HepG2 (cell line): ENCODE data around the gene TMEM129. TPM values are rescaled to one million over a fixed set of nuclear protein-coding genes. Genes with fewer than 3 reads are reported as not detected.
A peak's percentile ranks its signal among the peaks of the same experiment; 100 is the strongest.

Experiments
- HCFC1 ChIP-seq: fragments of 150-350 bp; IDR thresholded peaks from 2 replicates; pipeline ENCODE4 v1.6.1; 2014; ENCODE audit warnings: low read depth, low read length
- HMG20B ChIP-seq: conservative IDR thresholded peaks from 2 replicates; pipeline ENCODE4 v1.6.1; 2016; ENCODE audit warnings: missing genetic modification reagents, missing compliant biosample characterization
- HOXA9 ChIP-seq: sonication (generic); formaldehyde crosslinking; IDR thresholded peaks from 2 replicates; pipeline ENCODE4 v1.8.1; 2022; ENCODE audit warnings: missing genetic modification reagents, mild to moderate bottlenecking, moderate library complexity, borderline replicate concordance
- IKZF1 ChIP-seq: fragments of 450-650 bp; IDR thresholded peaks from 2 replicates; pipeline ENCODE4 v1.7.1; 2016
- IKZF5 ChIP-seq: IDR thresholded peaks from 2 replicates; pipeline ENCODE4 v1.6.1; 2018; ENCODE audit warnings: missing genetic modification reagents, mild to moderate bottlenecking, missing compliant biosample characterization
- KLF6 ChIP-seq: IDR thresholded peaks from 2 replicates; pipeline ENCODE4 v1.8.0; 2016; ENCODE audit warnings: missing biosample characterization, missing genetic modification reagents
- MLX ChIP-seq: IDR thresholded peaks from 2 replicates; pipeline ENCODE4 v1.6.1; 2016
- NFKBIZ ChIP-seq: IDR thresholded peaks from 2 replicates; pipeline ENCODE4 v1.6.1; 2018; ENCODE audit warnings: missing genetic modification reagents, missing compliant biosample characterization
- RCOR2 ChIP-seq: IDR thresholded peaks from 2 replicates; pipeline ENCODE4 v1.6.1; 2016; ENCODE audit warnings: missing biosample characterization, missing genetic modification reagents
- SP4 ChIP-seq: sonication (generic); formaldehyde crosslinking; IDR thresholded peaks from 2 replicates; pipeline ENCODE4 v1.8.1; 2023; ENCODE audit warnings: mild to moderate bottlenecking, missing genetic modification reagents
- SPEN ChIP-seq: sonication (generic); formaldehyde crosslinking; IDR thresholded peaks from 2 replicates; pipeline ENCODE4 v1.5.1; 2020; ENCODE audit warnings: low read depth, mild to moderate bottlenecking, missing genetic modification reagents
- SRF ChIP-seq: IDR thresholded peaks from 2 replicates; pipeline ENCODE4 v1.6.1; 2011; ENCODE audit warnings: mild to moderate bottlenecking, low read depth, low read length, moderate library complexity
- THAP7 ChIP-seq: sonication (generic); formaldehyde crosslinking; IDR thresholded peaks from 2 replicates; pipeline ENCODE4 v1.8.1; 2023; ENCODE audit warnings: mild to moderate bottlenecking, missing genetic modification reagents
- TP53 ChIP-seq: sonication (generic); formaldehyde crosslinking; conservative IDR thresholded peaks from 2 replicates; pipeline ENCODE4 v1.4.0; 2020; ENCODE audit warnings: missing genetic modification reagents
- ZBTB1 ChIP-seq: sonication (generic); formaldehyde crosslinking; IDR thresholded peaks from 2 replicates; pipeline ENCODE4 v1.4.0; 2020; ENCODE audit warnings: missing genetic modification reagents, borderline replicate concordance
- ZFP90 ChIP-seq: sonication (generic); formaldehyde crosslinking; IDR thresholded peaks from 2 replicates; pipeline ENCODE4 v1.8.0; 2022; ENCODE audit warnings: missing genetic modification reagents, mild to moderate bottlenecking, inconsistent platforms, borderline replicate concordance
- ZNF18 ChIP-seq: sonication (generic); formaldehyde crosslinking; IDR thresholded peaks from 2 replicates; pipeline ENCODE4 v1.8.0; 2022; ENCODE audit warnings: mild to moderate bottlenecking, missing genetic modification reagents; ENCODE audit not compliant: insufficient replicate concordance
- ZNF362 ChIP-seq: sonication (generic); formaldehyde crosslinking; IDR thresholded peaks from 2 replicates; pipeline ENCODE4 v1.4.0; 2020; ENCODE audit warnings: missing genetic modification reagents, mild to moderate bottlenecking, borderline replicate concordance
- ZNF549 ChIP-seq: sonication (generic); formaldehyde crosslinking; IDR thresholded peaks from 2 replicates; pipeline ENCODE4 v1.5.0; 2020; ENCODE audit warnings: missing genetic modification reagents
- polyA plus RNA-seq, 8 experiments: library from polyadenylated mRNA; depleted of rRNA in 3 of 8; stranded (reverse) in 7 of 8; unstranded in 1 of 8; fragments of >200 nt; fragmentation: Illumina TruSeq in 4 of 8; extraction: Trizol in 4 of 8; gene quantifications; 2 replicates each; pipeline versions ENCODE4 v1.2.1 to v1.2.3, GENCODE V29; 2011 to 2016; ENCODE audit warnings: low read depth in 4 of 8, missing spikeins in 1 of 8, mixed read lengths in 1 of 8; ENCODE audit not compliant: insufficient read depth in 1 of 8
- total RNA-seq, 5 experiments: library from RNA; depleted of rRNA; stranded (reverse); fragments of >200 nt; fragmentation: Illumina TruSeq; extraction: Trizol; gene quantifications; 2 replicates each; pipeline ENCODE4 v1.2.3, GENCODE V29; 2016; ENCODE audit warnings: low read depth in 1 of 5

Gene TMEM129
- total and polyA plus RNA-seq, 2 of the 13 experiments (the other 11 are each of a cell fraction or from before 2014, with no cell fraction given), result 19.0 to 25.8 TPM

- 0 out of 2 replicates have a peak, but pooled peaks have one; percentile 62 for TF ChIP-seq KLF6 (CRISPR knock-in tag)
- TF ChIP-seq RCOR2 (CRISPR knock-in tag), result no peak
- no peak for TF ChIP-seq MLX (CRISPR knock-in tag)
- TF ChIP-seq SP4 (CRISPR knock-in tag), result no peak
- peak; percentile 16; the same call in 1 of the 2 replicates for TF ChIP-seq SPEN (CRISPR knock-in tag)
- no peak for TF ChIP-seq TP53
- no peak for TF ChIP-seq NFKBIZ (CRISPR knock-in tag)
- TF ChIP-seq SRF, result no peak
- no peak for TF ChIP-seq ZBTB1 (CRISPR knock-in tag)
- TF ChIP-seq THAP7 (CRISPR knock-in tag), result no peak
- TF ChIP-seq ZNF18 (CRISPR knock-in tag), result peak; percentile 26
- TF ChIP-seq IKZF1, result no peak
- TF ChIP-seq ZNF549 (CRISPR knock-in tag), result no peak
- no peak for TF ChIP-seq HOXA9 (CRISPR knock-in tag)
- TF ChIP-seq ZFP90 (CRISPR knock-in tag), result 0 out of 2 replicates have a peak, but pooled peaks have one; percentile 56
- TF ChIP-seq ZNF362, result no peak
- TF ChIP-seq HCFC1, result no peak
- TF ChIP-seq IKZF5 (CRISPR knock-in tag), result no peak; the same call in 1 of the 2 replicates
- TF ChIP-seq HMG20B (CRISPR knock-in tag), result 0 out of 2 replicates have a peak, but pooled peaks have one; percentile 13
Observed at GRCh38 chr4:1752284-1753041, 31.3 kb upstream of the TMEM129 start (continued).
